D341Med (cell line): Measurements from ENCODE around the gene DDA1.
A peak's percentile ranks its signal among the peaks of the same experiment; 100 is the strongest.
"Not testable (repeated sequence)": the region's sequence is repeated elsewhere in the genome, so short reads cannot be mapped to it uniquely, and the experiment has no call there.

Experiments
- DNase-seq: peaks from one replicate; pipeline ENCODE4 v3.0.0; 2012; ENCODE audit warnings: low spot score

DDA1 gene

DNA sequence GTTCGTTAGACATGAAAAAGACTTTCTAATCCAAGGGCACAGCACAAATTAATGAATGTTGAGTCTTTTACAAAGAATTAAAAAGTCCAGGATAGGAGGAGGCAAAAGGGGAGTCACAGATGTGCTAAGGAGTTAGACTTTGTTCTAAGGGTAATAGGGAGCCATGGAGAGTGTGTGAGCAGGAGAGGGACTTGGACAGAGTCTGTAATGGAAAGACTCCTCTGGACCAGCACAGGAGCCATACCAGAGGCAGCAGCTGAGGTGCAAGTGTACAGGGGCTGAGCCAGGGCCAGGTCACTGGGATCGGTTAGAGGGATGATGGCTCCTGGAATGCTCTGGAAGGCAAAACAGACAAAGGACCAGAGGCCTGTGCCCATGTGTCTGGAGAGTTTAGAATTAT lies 38.5 kb downstream of the DDA1 start:
- no peak for DNase-seq

DNA sequence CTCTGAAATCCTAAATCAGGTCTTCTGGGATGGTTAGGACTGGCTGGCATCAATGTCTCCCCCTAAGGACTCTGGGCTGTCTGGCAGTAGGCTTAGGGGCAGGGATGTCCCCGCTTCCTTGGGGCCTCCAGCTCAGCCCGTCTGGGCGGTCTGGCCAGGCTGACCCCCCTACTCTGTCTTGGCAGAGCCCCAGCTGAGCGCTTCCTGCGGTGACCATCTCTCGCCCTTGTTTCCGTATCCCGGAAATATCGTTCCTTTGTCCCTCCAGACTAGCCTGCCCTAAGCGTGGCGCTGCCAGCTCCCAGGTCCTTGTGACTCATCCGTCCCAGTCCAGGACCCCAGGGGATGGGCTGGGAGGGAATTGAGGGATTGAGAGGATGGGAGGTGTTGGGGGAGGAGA lies 39.3 kb downstream of the DDA1 start:
- no peak for DNase-seq

- no peak for DNase-seq
These were observed 42.6 kb downstream of the DDA1 start for GRCh38 chr19:17351815-17352435.

- no peak for DNase-seq
These were observed 43.4 kb downstream of the DDA1 start for GRCh38 chr19:17352608-17353280.

DNA sequence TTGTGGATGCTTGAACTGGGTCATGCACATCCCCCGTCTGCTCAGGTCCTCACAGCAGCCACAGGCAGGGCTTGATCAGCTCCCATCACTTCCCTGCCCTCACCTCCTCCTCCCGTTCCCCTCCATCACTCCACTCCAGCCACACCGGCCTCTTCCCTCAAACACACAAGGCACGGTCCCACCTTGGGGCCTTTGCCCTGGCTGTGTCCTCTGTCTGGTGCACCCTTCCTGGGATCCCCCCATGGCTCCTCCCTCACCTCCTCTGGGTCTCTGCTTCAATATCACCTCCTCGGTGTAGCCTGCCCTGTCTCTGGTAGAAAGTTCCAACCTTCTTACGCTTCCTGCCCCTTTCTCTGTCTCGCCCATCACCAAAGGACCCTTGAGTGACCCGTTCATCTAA lies 44.0 kb downstream of the DDA1 start:
- DNase-seq, result no peak

DNA sequence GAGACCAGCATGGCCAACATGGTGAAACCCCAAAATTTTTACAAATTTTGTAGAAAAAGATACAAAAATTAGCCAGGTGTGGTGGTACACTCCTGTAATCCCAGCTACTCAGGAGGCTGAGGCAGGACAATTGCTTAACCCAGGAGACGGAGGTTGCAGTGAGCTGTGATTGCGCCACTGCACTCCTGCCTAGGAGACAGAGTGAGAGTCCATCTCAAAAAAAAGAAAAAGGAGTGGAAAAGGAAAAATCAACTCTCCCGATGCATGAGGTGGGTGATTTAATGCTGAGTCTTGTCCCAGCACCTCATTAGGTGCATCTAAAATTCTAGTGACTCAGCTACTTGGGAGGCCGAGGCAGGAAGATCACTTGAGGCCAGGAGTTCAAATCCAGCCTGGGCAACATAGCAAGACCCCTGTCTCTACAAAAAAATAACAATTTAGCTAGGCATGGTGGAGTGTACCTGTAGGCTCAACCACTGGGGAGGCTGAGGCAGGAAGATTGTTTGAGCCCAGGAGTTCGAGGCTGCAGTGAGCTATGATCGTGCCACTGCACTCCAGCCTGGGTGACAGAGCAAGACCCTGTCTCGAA lies 47.8 kb downstream of the DDA1 start:
- no peak for DNase-seq

DNA sequence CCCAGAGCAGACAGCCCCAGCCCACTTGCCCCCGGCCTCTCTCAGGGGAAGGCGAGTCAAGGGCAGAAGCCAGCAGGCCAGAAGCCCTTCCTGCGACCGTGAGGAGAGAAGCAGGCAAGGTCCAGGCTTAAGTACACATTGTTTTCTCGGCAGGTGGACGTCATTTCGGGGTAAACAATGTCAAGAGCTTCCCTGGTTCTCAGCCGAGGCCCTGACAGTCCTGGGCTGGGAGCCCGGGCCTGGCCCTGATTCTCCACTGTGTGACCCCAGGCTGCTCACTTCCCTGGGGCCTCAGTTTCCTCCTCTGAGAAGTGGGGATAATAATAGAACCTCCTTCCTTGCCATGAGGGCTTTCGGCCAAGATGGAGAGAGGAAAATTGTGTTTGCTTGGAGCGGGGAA lies 48.4 kb downstream of the DDA1 start:
- no peak for DNase-seq

DNA sequence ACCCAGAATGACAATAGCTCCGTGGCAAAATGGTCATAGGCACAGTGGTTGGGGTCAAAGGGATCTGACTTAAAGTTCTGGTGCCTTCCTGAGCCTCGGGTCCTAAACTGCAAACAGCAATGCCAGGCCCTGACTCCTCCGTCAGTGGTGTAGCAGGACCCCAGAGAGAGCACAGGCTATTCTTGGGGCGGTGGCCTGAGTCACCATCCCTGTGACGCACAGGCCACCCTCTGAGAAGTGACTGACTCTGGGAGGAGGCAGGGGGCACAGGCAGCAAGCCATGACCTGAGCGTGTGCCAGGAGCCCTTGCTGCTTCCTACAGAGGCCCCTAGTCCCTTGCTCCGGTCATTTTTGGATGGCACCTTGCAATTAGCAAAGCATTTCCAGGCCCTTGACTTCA lies 49.0 kb downstream of the DDA1 start:
- peak; percentile 29 for DNase-seq

- DNase-seq, result peak; percentile 25
These were observed 50.8 kb downstream of the DDA1 start for GRCh38 chr19:17359905-17360800.

DNA sequence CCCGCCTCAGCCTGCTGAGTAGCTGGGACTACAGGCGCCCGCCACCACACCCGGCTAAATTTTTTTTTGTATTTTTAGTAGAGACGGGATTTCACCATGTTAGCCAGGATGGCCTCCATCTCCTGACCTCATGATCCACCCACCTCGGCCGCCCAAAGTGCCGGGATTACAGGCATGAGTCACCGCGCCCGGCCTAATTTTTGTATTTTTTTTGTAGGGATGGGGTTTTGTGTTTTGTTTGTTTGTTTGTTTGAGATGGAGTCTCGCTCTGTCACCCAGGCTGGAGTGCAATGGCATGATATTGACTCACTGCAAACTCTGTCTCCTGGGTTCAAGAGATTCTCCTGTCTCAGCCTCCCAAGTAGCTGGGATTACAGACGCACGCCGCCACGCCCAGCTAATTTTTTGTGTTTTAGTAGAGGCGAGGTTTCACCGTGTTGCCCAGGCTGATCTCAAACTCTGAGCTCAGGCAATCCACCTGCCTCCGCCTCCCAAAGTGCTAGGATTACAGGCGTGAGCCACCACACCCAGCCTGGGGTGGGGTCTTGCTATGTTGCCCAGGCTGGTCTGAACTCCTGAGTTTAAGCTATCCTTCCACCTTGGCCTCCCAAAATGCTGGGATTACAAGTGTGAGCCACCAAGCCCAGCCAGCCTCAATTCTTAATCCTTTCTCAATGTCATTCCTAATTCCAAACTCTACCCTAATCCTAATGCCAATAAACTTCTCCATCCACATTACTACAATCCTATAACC lies 54.7 kb downstream of the DDA1 start:
- DNase-seq, result not testable (repeated sequence)

DNA sequence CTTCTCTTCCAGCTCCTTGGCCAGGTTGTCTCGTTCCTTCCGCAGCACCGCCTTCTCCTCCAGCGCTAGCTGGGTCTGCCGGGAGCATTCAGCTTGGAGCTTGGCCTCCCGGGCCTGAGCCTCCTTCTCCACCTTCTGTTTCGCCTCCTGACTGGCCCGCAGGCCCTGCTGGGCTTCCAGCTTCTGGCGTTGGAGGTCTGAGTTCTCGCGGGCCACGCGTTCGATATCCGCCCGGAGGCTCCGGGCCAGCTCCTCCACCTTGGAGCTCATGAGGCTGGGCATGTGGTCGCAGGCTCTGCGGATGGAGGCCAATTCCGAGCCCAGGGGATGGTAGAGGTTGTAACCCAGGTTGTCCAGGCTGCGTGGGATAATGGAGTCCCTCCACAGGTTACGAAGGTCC lies 56.0 kb downstream of the DDA1 start:
- DNase-seq, result no peak

- DNase-seq, result no peak
These were observed 60.7 kb downstream of the DDA1 start for GRCh38 chr19:17370026-17370587.
